ENCODE data around the gene PLK1.
"Not testable (repeated sequence)": the region's sequence is repeated elsewhere in the genome, so short reads cannot be mapped to it uniquely, and the experiment has no call there.

The PLK1 gene

GRCh38 chr16:23724096-23724784, 45.6 kb downstream of the PLK1 start:
- Histone ChIP-seq H3K9ac (ENCODE audit: low read length) (no peak overlapping the region), H3K4me1 (ENCODE audit: control insufficient read depth, insufficient read depth, low read length) (no peaks in the 10 kb centered on the region), H3K36me3 (ENCODE audit: control insufficient read depth, insufficient read depth, low read length) (no peaks in the 10 kb centered on the region), H3K27ac (ENCODE audit: low read depth, low read length) (no peak overlapping the region), H3K27me3 (ENCODE audit: control insufficient read depth, insufficient read depth, low read length) (no peaks in the 10 kb centered on the region), H3K4me3 (ENCODE audit: low read length) (no peak overlapping the region)

- Histone ChIP-seq H3K27ac (ENCODE audit: low read depth, low read length) (no peak overlapping the region), H3K9ac (ENCODE audit: low read length) (no peak overlapping the region), H3K27me3 (ENCODE audit: control insufficient read depth, insufficient read depth, low read length) (peaks cover 4% of the 10 kb centered on the region), H3K4me3 (ENCODE audit: low read length) (no peak overlapping the region), H3K4me1 (ENCODE audit: control insufficient read depth, insufficient read depth, low read length) (no peaks in the 10 kb centered on the region), H3K36me3 (ENCODE audit: control insufficient read depth, insufficient read depth, low read length) (no peaks in the 10 kb centered on the region)
Observed at GRCh38 chr16:23724785-23725131, 46.1 kb downstream of the PLK1 start.

- Histone ChIP-seq H3K9ac (ENCODE audit: low read length) (no peak overlapping the region), H3K4me3 (ENCODE audit: low read length) (no peak overlapping the region), H3K36me3 (ENCODE audit: control insufficient read depth, insufficient read depth, low read length) (no peaks in the 10 kb centered on the region), H3K4me1 (ENCODE audit: control insufficient read depth, insufficient read depth, low read length) (no peaks in the 10 kb centered on the region), H3K27ac (ENCODE audit: low read depth, low read length) (no peak overlapping the region), H3K27me3 (ENCODE audit: control insufficient read depth, insufficient read depth, low read length) (peaks cover 4% of the 10 kb centered on the region)
Observed at GRCh38 chr16:23726710-23727109, 48.0 kb downstream of the PLK1 start.

- Histone ChIP-seq H3K27me3 (ENCODE audit: control insufficient read depth, insufficient read depth, low read length) (peaks cover 4% of the 10 kb centered on the region), H3K4me3 (ENCODE audit: low read length) (no peak overlapping the region), H3K36me3 (ENCODE audit: control insufficient read depth, insufficient read depth, low read length) (no peaks in the 10 kb centered on the region), H3K4me1 (ENCODE audit: control insufficient read depth, insufficient read depth, low read length) (no peaks in the 10 kb centered on the region), H3K27ac (ENCODE audit: low read depth, low read length) (no peak overlapping the region), H3K9ac (ENCODE audit: low read length) (no peak overlapping the region)
Observed at GRCh38 chr16:23728112-23728477, 49.4 kb downstream of the PLK1 start.

GRCh38 chr16:23729503-23730424, 51.1 kb downstream of the PLK1 start:
- no peak overlapping the region for H3K9ac ChIP-seq (ENCODE audit: low read length)
- H3K27me3 ChIP-seq (ENCODE audit: control insufficient read depth, insufficient read depth, low read length): peaks cover 4% of the 10 kb centered on the region
- no peak overlapping the region for H3K27ac ChIP-seq (ENCODE audit: low read depth, low read length)
- no peaks in the 10 kb centered on the region for H3K36me3 ChIP-seq (ENCODE audit: control insufficient read depth, insufficient read depth, low read length)
- H3K4me1 ChIP-seq (ENCODE audit: control insufficient read depth, insufficient read depth, low read length): no peaks in the 10 kb centered on the region
- no peak overlapping the region for H3K4me3 ChIP-seq (ENCODE audit: low read length)

GRCh38 chr16:23734176-23734893, 55.6 kb downstream of the PLK1 start:
- Histone ChIP-seq H3K9ac (ENCODE audit: low read length) (no peak overlapping the region), H3K4me3 (ENCODE audit: low read length) (no peak overlapping the region), H3K36me3 (ENCODE audit: control insufficient read depth, insufficient read depth, low read length) (no peaks in the 10 kb centered on the region), H3K4me1 (ENCODE audit: control insufficient read depth, insufficient read depth, low read length) (no peaks in the 10 kb centered on the region), H3K27me3 (ENCODE audit: control insufficient read depth, insufficient read depth, low read length) (peaks cover 4% of the 10 kb centered on the region), H3K27ac (ENCODE audit: low read depth, low read length) (no peak overlapping the region)

GRCh38 chr16:23737423-23738028, 58.8 kb downstream of the PLK1 start:
- not testable (repeated sequence) for H3K27me3 ChIP-seq (ENCODE audit: control insufficient read depth, insufficient read depth, low read length); H3K36me3 ChIP-seq (ENCODE audit: control insufficient read depth, insufficient read depth, low read length); H3K27ac ChIP-seq (ENCODE audit: low read depth, low read length); H3K4me3 ChIP-seq (ENCODE audit: low read length); H3K9ac ChIP-seq (ENCODE audit: low read length); H3K4me1 ChIP-seq (ENCODE audit: control insufficient read depth, insufficient read depth, low read length)

GRCh38 chr16:23739516-23739915, 60.8 kb downstream of the PLK1 start:
- Histone ChIP-seq H3K27ac (ENCODE audit: low read depth, low read length) (no peak overlapping the region), H3K4me3 (ENCODE audit: low read length) (no peak overlapping the region), H3K36me3 (ENCODE audit: control insufficient read depth, insufficient read depth, low read length) (no peaks in the 10 kb centered on the region), H3K4me1 (ENCODE audit: control insufficient read depth, insufficient read depth, low read length) (no peaks in the 10 kb centered on the region), H3K27me3 (ENCODE audit: control insufficient read depth, insufficient read depth, low read length) (no peaks in the 10 kb centered on the region), H3K9ac (ENCODE audit: low read length) (no peak overlapping the region)
